ENCODE measurements around the gene HIVEP2. TPM values are rescaled to one million over a fixed set of nuclear protein-coding genes. Genes with fewer than 3 reads are reported as not detected.

Gene HIVEP2
- total RNA-seq, 1 experiment from 2014 or later, result 10.3 TPM

DNA sequence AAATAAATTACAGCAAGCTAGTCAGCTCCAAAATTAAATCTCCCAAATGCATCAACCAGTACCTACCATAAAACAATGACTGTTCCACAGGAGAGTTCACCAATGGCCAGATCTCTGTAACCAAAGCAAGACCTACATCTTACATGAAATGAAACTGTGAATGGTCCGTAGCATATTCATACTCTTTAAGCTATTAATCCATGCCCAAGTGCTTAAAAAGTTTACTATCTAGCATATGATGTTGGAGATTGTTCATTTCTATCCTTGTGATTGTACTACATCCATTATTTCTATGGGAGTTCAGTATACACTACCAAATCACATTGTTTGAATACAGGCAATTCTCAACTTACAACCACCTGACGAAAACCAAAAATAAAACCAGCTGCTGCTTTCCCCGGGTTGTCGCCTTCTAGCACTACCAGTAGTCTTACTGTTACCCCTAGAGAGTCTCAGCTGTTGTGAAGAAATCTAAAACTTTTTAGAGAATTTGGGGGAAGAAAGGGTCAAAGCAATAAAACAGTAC, 38.0 kb downstream of the HIVEP2 start:
- in situ Hi-C loops (cut with HindIII; ENCODE audit: low pct_unique_long_range_greater_than_20kb, low sequenced_read_pairs), result no loop called here
- TF ChIP-seq TCF7L2 (IDR thresholded peaks at IDR 0.05; ENCODE audit: low read depth, low read length) (no peak), SIN3A (IDR thresholded peaks at IDR 0.05; ENCODE audit: borderline replicate concordance, insufficient read depth, low read depth, low read length) (no peak), POLR2AphosphoS5 (IDR thresholded peaks at IDR 0.05; ENCODE audit: low read depth, low read length) (no peak)
- TF ChIP-seq, protein P1, sequence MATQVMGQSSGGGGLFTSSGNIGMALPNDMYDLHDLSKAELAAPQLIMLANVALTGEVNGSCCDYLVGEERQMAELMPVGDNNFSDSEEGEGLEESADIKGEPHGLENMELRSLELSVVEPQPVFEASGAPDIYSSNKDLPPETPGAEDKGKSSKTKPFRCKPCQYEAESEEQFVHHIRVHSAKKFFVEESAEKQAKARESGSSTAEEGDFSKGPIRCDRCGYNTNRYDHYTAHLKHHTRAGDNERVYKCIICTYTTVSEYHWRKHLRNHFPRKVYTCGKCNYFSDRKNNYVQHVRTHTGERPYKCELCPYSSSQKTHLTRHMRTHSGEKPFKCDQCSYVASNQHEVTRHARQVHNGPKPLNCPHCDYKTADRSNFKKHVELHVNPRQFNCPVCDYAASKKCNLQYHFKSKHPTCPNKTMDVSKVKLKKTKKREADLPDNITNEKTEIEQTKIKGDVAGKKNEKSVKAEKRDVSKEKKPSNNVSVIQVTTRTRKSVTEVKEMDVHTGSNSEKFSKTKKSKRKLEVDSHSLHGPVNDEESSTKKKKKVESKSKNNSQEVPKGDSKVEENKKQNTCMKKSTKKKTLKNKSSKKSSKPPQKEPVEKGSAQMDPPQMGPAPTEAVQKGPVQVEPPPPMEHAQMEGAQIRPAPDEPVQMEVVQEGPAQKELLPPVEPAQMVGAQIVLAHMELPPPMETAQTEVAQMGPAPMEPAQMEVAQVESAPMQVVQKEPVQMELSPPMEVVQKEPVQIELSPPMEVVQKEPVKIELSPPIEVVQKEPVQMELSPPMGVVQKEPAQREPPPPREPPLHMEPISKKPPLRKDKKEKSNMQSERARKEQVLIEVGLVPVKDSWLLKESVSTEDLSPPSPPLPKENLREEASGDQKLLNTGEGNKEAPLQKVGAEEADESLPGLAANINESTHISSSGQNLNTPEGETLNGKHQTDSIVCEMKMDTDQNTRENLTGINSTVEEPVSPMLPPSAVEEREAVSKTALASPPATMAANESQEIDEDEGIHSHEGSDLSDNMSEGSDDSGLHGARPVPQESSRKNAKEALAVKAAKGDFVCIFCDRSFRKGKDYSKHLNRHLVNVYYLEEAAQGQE (IDR thresholded peaks at IDR 0.05; ENCODE audit: insufficient read depth in 1 of 2, low read depth in 2 of 2, low read length in 1 of 2), result no peak
- TF ChIP-seq, protein P2, sequence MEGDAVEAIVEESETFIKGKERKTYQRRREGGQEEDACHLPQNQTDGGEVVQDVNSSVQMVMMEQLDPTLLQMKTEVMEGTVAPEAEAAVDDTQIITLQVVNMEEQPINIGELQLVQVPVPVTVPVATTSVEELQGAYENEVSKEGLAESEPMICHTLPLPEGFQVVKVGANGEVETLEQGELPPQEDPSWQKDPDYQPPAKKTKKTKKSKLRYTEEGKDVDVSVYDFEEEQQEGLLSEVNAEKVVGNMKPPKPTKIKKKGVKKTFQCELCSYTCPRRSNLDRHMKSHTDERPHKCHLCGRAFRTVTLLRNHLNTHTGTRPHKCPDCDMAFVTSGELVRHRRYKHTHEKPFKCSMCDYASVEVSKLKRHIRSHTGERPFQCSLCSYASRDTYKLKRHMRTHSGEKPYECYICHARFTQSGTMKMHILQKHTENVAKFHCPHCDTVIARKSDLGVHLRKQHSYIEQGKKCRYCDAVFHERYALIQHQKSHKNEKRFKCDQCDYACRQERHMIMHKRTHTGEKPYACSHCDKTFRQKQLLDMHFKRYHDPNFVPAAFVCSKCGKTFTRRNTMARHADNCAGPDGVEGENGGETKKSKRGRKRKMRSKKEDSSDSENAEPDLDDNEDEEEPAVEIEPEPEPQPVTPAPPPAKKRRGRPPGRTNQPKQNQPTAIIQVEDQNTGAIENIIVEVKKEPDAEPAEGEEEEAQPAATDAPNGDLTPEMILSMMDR (IDR thresholded peaks at IDR 0.05), result no peak
- ChIA-PET CTCF (no interaction called here), POLR2A (no interaction called here)
- ATAC-seq (no peak), DNase-seq (ENCODE audit: low read depth, low spot score) (no peak)
- Histone ChIP-seq H3K36me3 (ENCODE audit: control insufficient read depth, insufficient read depth, low read length) (no peaks in the 10 kb centered on the region), H3K27me3 (ENCODE audit: control insufficient read depth, insufficient read depth, low read length) (no peaks in the 10 kb centered on the region), H3K4me3 (ENCODE audit: low read depth in 2 of 2, low read length in 2 of 2) (no peak overlapping the region), H3K4me1 (ENCODE audit: control insufficient read depth, insufficient read depth, low read length) (peaks cover 5% of the 10 kb centered on the region), H3K9me3 (ENCODE audit: control insufficient read depth, insufficient read depth, low read depth, low read length) (no peaks in the 10 kb centered on the region), H3K27ac (ENCODE audit: low read length) (no peak overlapping the region)
- no TSS peak for BruUV-seq (replicated peaks)
- intact Hi-C loops (cut with micrococcal nuclease; ENCODE audit: unreplicated experiment), result no loop called here

DNA sequence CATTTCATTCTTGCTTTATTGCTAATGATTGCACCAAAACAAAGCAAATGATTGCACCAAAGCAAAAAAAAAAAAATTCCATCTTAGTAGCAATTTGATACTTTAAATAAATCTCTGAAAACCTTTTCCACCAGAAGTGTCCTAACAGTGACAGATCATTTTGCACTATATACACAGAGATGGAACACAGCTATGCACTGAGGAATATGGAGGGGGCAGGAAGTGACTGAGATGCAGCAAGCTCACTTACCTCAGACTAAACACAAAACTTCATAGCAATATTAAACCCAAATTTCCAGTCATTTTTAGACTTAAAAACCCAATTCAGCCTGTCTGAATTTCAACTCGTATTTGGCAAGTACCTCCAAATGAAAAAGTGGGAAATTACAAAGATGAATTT, 41.2 kb downstream of the HIVEP2 start:
- ChIA-PET POLR2A (interaction anchor here (0.7 kb wide), 1 partner anchor 12 kb away, joined by 4 read pairs; no protein-coding TSS in a partner anchor), CTCF (no interaction called here)
- Histone ChIP-seq H3K27me3 (ENCODE audit: control insufficient read depth, insufficient read depth, low read length) (no peaks in the 10 kb centered on the region), H3K36me3 (ENCODE audit: control insufficient read depth, insufficient read depth, low read length) (no peaks in the 10 kb centered on the region), H3K9me3 (ENCODE audit: control insufficient read depth, insufficient read depth, low read depth, low read length) (no peaks in the 10 kb centered on the region), H3K4me3 (ENCODE audit: low read depth in 2 of 2, low read length in 2 of 2) (no peak overlapping the region), H3K4me1 (ENCODE audit: control insufficient read depth, insufficient read depth, low read length) (peaks cover 5% of the 10 kb centered on the region), H3K27ac (ENCODE audit: low read length) (no peak overlapping the region)
- DNase-seq (ENCODE audit: low read depth, low spot score) (no peak), ATAC-seq (no peak)
- in situ Hi-C loops (cut with HindIII; ENCODE audit: low pct_unique_long_range_greater_than_20kb, low sequenced_read_pairs) (no loop called here), intact Hi-C loops (cut with micrococcal nuclease; ENCODE audit: unreplicated experiment) (no loop called here)
- TF ChIP-seq TCF7L2 (IDR thresholded peaks at IDR 0.05; ENCODE audit: low read depth, low read length) (no peak), SIN3A (IDR thresholded peaks at IDR 0.05; ENCODE audit: borderline replicate concordance, insufficient read depth, low read depth, low read length) (no peak)
- TF ChIP-seq, protein P1 (IDR thresholded peaks at IDR 0.05; ENCODE audit: insufficient read depth in 1 of 2, low read depth in 2 of 2, low read length in 1 of 2), result no peak
- TF ChIP-seq, protein P2 (IDR thresholded peaks at IDR 0.05), result no peak
- BruUV-seq (replicated peaks), result no TSS peak

Data from Panc1 (cell line).